IMR-90 (cell line): ENCODE results near the gene KDM1A. TPM values are rescaled to one million over a fixed set of nuclear protein-coding genes. Genes with fewer than 3 reads are reported as not detected.

Source experiments
- ATAC-seq: fragments of 200-7000 bp; cut with Tn5 transposase; 2 replicates; pipeline ENCODE4 v1.9.1; 2020; ENCODE audit warnings: low read depth, mild to moderate bottlenecking, moderate library complexity
- BruUV-seq: library from RNA; stranded (reverse); fragments of 400-500 nt; replicated peaks from 2 replicates; lab custom pipeline; 2021; lab: Mats Ljungman, UMichigan
- CTCF ChIA-PET: fragments of 300-600 bp; formaldehyde crosslinking; extraction: SDS; loops from one replicate; lab custom pipeline; 2021; ENCODE audit warnings: antibody characterized with exemption; lab: Yijun Ruan, JAX
- POLR2A ChIA-PET: fragments of 300-600 bp; sonication (Branson Sonifier 250); formaldehyde crosslinking; loops from one replicate; lab custom pipeline; 2022; ENCODE audit warnings: antibody characterized with exemption; ENCODE audit not compliant: unreplicated experiment; lab: Charles Lee
- DNase-seq: peaks from one replicate; pipeline ENCODE4 v3.0.0; 2013
- H2AFZ ChIP-seq: replicated peaks from 2 replicates; pipeline ENCODE3; 2013; ENCODE audit warnings: low read length, mild to moderate bottlenecking; ENCODE audit not compliant: poor library complexity
- H2AK5ac ChIP-seq: 2 replicates; pipeline ENCODE4 v1.6.1; 2013; ENCODE audit warnings: low read depth, low read length, inconsistent platforms
- H2AK9ac ChIP-seq: replicated peaks from 2 replicates; pipeline ENCODE3; 2013; ENCODE audit warnings: mild to moderate bottlenecking, low read depth, low read length, moderate library complexity; ENCODE audit not compliant: poor library complexity
- H2BK120ac ChIP-seq: 2 replicates; pipeline ENCODE4 v1.6.1; 2013; ENCODE audit warnings: low read depth, low read length, inconsistent platforms
- H2BK15ac ChIP-seq: 3 replicates; pipeline ENCODE4 v1.6.1; 2013; ENCODE audit warnings: low read depth, low read length, inconsistent platforms
- H2BK20ac ChIP-seq: 2 replicates; pipeline ENCODE4 v1.6.1; 2013; ENCODE audit warnings: low read depth, mild to moderate bottlenecking, inconsistent platforms, low read length, moderate library complexity
- H2BK5ac ChIP-seq: 2 replicates; pipeline ENCODE4 v1.6.1; 2013; ENCODE audit warnings: mild to moderate bottlenecking, low read depth, low read length, inconsistent platforms; ENCODE audit not compliant: poor library complexity, severe bottlenecking
- H3K14ac ChIP-seq: replicated peaks from 2 replicates; pipeline ENCODE4 v1.6.1; 2013; ENCODE audit warnings: low read depth, low read length, inconsistent platforms
- H3K18ac ChIP-seq: 2 replicates; pipeline ENCODE4 v1.6.1; 2013; ENCODE audit warnings: low read depth, low read length, control low read depth
- H3K23ac ChIP-seq: 2 replicates; pipeline ENCODE4 v1.6.1; 2013; ENCODE audit warnings: low read depth, low read length, inconsistent platforms
- H3K27ac ChIP-seq: 2 replicates; pipeline ENCODE4 v1.5.1; 2013; ENCODE audit warnings: mild to moderate bottlenecking, control low read depth, low read length; ENCODE audit not compliant: insufficient read depth
- H3K27me3 ChIP-seq: 2 replicates; pipeline ENCODE4 v1.6.1; 2013; ENCODE audit warnings: low read length; ENCODE audit not compliant: control insufficient read depth, insufficient read depth
- H3K36me3 ChIP-seq: 2 replicates; pipeline ENCODE4 v1.6.1; 2013; ENCODE audit warnings: low read length, mixed read lengths; ENCODE audit not compliant: control insufficient read depth, insufficient read depth
- H3K4ac ChIP-seq: 2 replicates; pipeline ENCODE4 v1.6.1; 2013; ENCODE audit warnings: low read depth, low read length, inconsistent platforms
- H3K4me1 ChIP-seq: 2 replicates; pipeline ENCODE4 v1.6.1; 2013; ENCODE audit warnings: low read length, mixed read lengths; ENCODE audit not compliant: control insufficient read depth, insufficient read depth
- H3K4me2 ChIP-seq: 2 replicates; pipeline ENCODE4 v1.6.1; 2013; ENCODE audit warnings: low read depth, mild to moderate bottlenecking, control low read depth, low read length, moderate library complexity
- H3K4me3 ChIP-seq: 2 replicates; pipeline ENCODE4 v1.5.1; 2013; ENCODE audit warnings: low read depth, mild to moderate bottlenecking, control low read depth, low read length, moderate library complexity; ENCODE audit not compliant: insufficient read depth
- H3K56ac ChIP-seq: 2 replicates; pipeline ENCODE4 v1.6.1; 2013; ENCODE audit warnings: low read length, inconsistent platforms; ENCODE audit not compliant: insufficient read depth; ENCODE audit errors: extremely low read depth
- H3K79me1 ChIP-seq, 2 experiments: 2 replicates each; pipeline ENCODE4 v1.6.1; 2013; ENCODE audit warnings: low read length in 2 of 2, inconsistent platforms in 1 of 2, low read depth in 1 of 2
- H3K9ac ChIP-seq: 2 replicates; pipeline ENCODE4 v1.6.1; 2013; ENCODE audit warnings: low read depth, low read length, control low read depth
- H3K9me1 ChIP-seq: 2 replicates; pipeline ENCODE4 v1.6.1; 2013; ENCODE audit warnings: low read length, inconsistent platforms; ENCODE audit not compliant: insufficient read depth
- H3K9me3 ChIP-seq: 2 replicates; pipeline ENCODE4 v1.6.1; 2013; ENCODE audit warnings: low read length; ENCODE audit not compliant: control insufficient read depth, insufficient read depth
- H4K20me1 ChIP-seq: 2 replicates; pipeline ENCODE4 v1.6.1; 2013; ENCODE audit warnings: low read length, inconsistent platforms; ENCODE audit not compliant: insufficient read depth
- H4K5ac ChIP-seq: 2 replicates; pipeline ENCODE4 v1.6.1; 2013; ENCODE audit warnings: mild to moderate bottlenecking, low read depth, low read length, control low read depth
- H4K8ac ChIP-seq, 2 experiments: 2 replicates each; pipeline ENCODE4 v1.6.1; 2013; ENCODE audit warnings: low read depth in 2 of 2, low read length in 2 of 2, control low read depth in 1 of 2, inconsistent platforms in 1 of 2
- H4K91ac ChIP-seq: 2 replicates; pipeline ENCODE4 v1.6.1; 2013; ENCODE audit warnings: low read depth, low read length, inconsistent platforms; ENCODE audit not compliant: insufficient read depth
- BHLHE40 ChIP-seq: fragments of 150-350 bp; IDR thresholded peaks from 2 replicates; pipeline ENCODE4 v1.6.1; 2016; ENCODE audit warnings: mild to moderate bottlenecking, low read depth, low read length
- CEBPB ChIP-seq: IDR thresholded peaks from 2 replicates; pipeline ENCODE4 v1.6.1; 2012; ENCODE audit warnings: low read depth, low read length, improper control_type of control experiment
- CHD1 ChIP-seq: IDR thresholded peaks from 2 replicates; pipeline ENCODE4 v1.6.1; 2012; ENCODE audit warnings: low read depth, low read length, improper control_type of control experiment
- CTCF ChIP-seq: conservative IDR thresholded peaks from 2 replicates; pipeline ENCODE4 v1.5.1; 2012; ENCODE audit warnings: mild to moderate bottlenecking, low read depth, low read length, improper control_type of control experiment
- FOS ChIP-seq: fragments of 150-350 bp; IDR thresholded peaks from 2 replicates; pipeline ENCODE4 v1.6.1; 2016; ENCODE audit warnings: low read depth, low read length
- MAFK ChIP-seq: IDR thresholded peaks from 2 replicates; pipeline ENCODE4 v1.6.1; 2012; ENCODE audit warnings: low read depth, low read length, improper control_type of control experiment
- MAZ ChIP-seq: IDR thresholded peaks from 2 replicates; pipeline ENCODE4 v1.6.1; 2012; ENCODE audit warnings: low read depth, mild to moderate bottlenecking, low read length, improper control_type of control experiment, moderate library complexity, borderline replicate concordance
- MXI1 ChIP-seq: IDR thresholded peaks from 2 replicates; pipeline ENCODE4 v1.6.1; 2012; ENCODE audit warnings: low read depth, mild to moderate bottlenecking, low read length, moderate library complexity, borderline replicate concordance
- NFE2L2 ChIP-seq: fragments of 150-350 bp; IDR thresholded peaks from 2 replicates; pipeline ENCODE4 v1.6.1; 2016; ENCODE audit warnings: low read depth, mild to moderate bottlenecking, low read length
- POLR2A ChIP-seq: IDR thresholded peaks from 2 replicates; pipeline ENCODE4 v1.6.1; 2012; ENCODE audit warnings: mild to moderate bottlenecking, low read depth, low read length
- RAD21 ChIP-seq: IDR thresholded peaks from 2 replicates; pipeline ENCODE4 v1.6.1; 2012; ENCODE audit warnings: low read length, improper control_type of control experiment
- RCOR1 ChIP-seq: IDR thresholded peaks from 2 replicates; pipeline ENCODE4 v1.6.1; 2012; ENCODE audit warnings: mild to moderate bottlenecking, low read length, improper control_type of control experiment; ENCODE audit not compliant: insufficient replicate concordance
- RFX5 ChIP-seq: IDR thresholded peaks from 2 replicates; pipeline ENCODE4 v1.8.0; 2012; ENCODE audit warnings: low read depth, mild to moderate bottlenecking, low read length, moderate library complexity
- SMC3 ChIP-seq: fragments of 150-350 bp; IDR thresholded peaks from 2 replicates; pipeline ENCODE4 v1.6.1; 2016; ENCODE audit warnings: low read depth, mild to moderate bottlenecking, antibody characterized with exemption, low read length, moderate library complexity
- WGBS, 2 experiments: methylation state at CpG; one replicate each; pipeline versions ENCODE4 v1.1.5 to v1.1.7; 2013; ENCODE audit warnings: missing lambda C conversion rate in 2 of 2; ENCODE audit not compliant: insufficient read length in 1 of 2; ENCODE audit errors: extremely low coverage in 2 of 2; 5-methylcytosine and 5-hydroxymethylcytosine counted together
- dilution Hi-C: fragments of 300-500 bp; cut with HindIII; formaldehyde crosslinking; loops from one replicate; pipeline ENCODE4 v1.14.3; 2018; ENCODE audit warnings: low sequenced_read_pairs; ENCODE audit not compliant: unreplicated experiment
- in situ Hi-C: fragments of 300-500 bp; cut with MboI; formaldehyde crosslinking; loops from 3 replicates; pipeline ENCODE4 v1.14.3; 2019; ENCODE audit warnings: low sequenced_read_pairs, inconsistent platforms, mixed read lengths
- intact Hi-C: fragments of 100-400 bp; cut with micrococcal nuclease; formaldehyde crosslinking; loops from 2 replicates; pipeline ENCODE4 v1.10.0; 2022
- polyA plus RNA-seq, 3 experiments: library from polyadenylated mRNA; depleted of rRNA; stranded (reverse); fragments of >200 nt; gene quantifications; 2 replicates each; pipeline ENCODE4 v1.2.3, GENCODE V29; 2012; ENCODE audit warnings: low replicate concordance in 1 of 3
- total RNA-seq: library from RNA; depleted of rRNA; stranded (reverse); fragments of >200 nt; gene quantifications from 2 replicates; pipeline ENCODE4 v1.2.3, GENCODE V29; 2012
- TF ChIP-seq, protein P1 (sequence below): fragments of 150-350 bp; IDR thresholded peaks from 2 replicates; pipeline ENCODE4 v1.6.1; 2016; ENCODE audit warnings: low read depth, mild to moderate bottlenecking, low read length, moderate library complexity, borderline replicate concordance
- TF ChIP-seq, protein P2 (sequence below): fragments of 150-350 bp; IDR thresholded peaks from 2 replicates; pipeline ENCODE4 v1.6.1; 2017; ENCODE audit warnings: mild to moderate bottlenecking, antibody characterized with exemption, low read length, low read depth

KDM1A gene
- total and polyA plus RNA-seq, 2 of the 4 experiments (the other 2 are of a cell fraction) = 58.7 to 104 TPM

GRCh38 chr1:23023174-23023845, 4.0 kb downstream of the KDM1A start:
- H2BK15ac ChIP-seq = no peak overlapping the region
- no peak overlapping the region for H3K18ac ChIP-seq
- no peak overlapping the region for H3K4ac ChIP-seq
- in situ Hi-C loops = no loop called here
- H4K5ac ChIP-seq = no peak overlapping the region
- WGBS, 2 experiments = no CpG with 5 or more reads among the region's 5 CpGs
- no peak overlapping the region for H2BK5ac ChIP-seq
- H3K9ac ChIP-seq = no peak overlapping the region
- no peaks in the 10 kb centered on the region for H3K36me3 ChIP-seq
- ATAC-seq (no peak), DNase-seq (no peak)
- dilution Hi-C loops = no loop called here
- H2AK9ac ChIP-seq = no peak overlapping the region
- H2AFZ ChIP-seq = no peak overlapping the region
- no peak overlapping the region for H3K14ac ChIP-seq
- no peak overlapping the region for H4K91ac ChIP-seq
- H3K9me1 ChIP-seq = peaks cover 7% of the 10 kb centered on the region; the same call in 1 of the 2 replicates
- H3K79me1 ChIP-seq = peaks cover 0 to 67% of the 10 kb centered on the region in 2 experiments; a peak in 2 of 4 replicates
- H3K23ac ChIP-seq = no peak overlapping the region
- no peak overlapping the region for H3K4me2 ChIP-seq
- H2AK5ac ChIP-seq = no peak overlapping the region
- no peaks in the 10 kb centered on the region for H3K27me3 ChIP-seq
- no peak overlapping the region for H3K56ac ChIP-seq
- ChIA-PET POLR2A (no interaction called here), CTCF (interaction anchor here (0.5 kb wide), 1 partner anchor 33 kb away, joined by 3 read pairs; no protein-coding TSS in a partner anchor)
- TF ChIP-seq MAFK (no peak), CHD1 (no peak), NFE2L2 (no peak), FOS (no peak), CEBPB (no peak), RAD21 (no peak), POLR2A (no peak), SMC3 (no peak), RCOR1 (no peak), BHLHE40 (no peak), MAZ (no peak), CTCF (no peak), MXI1 (no peak), RFX5 (no peak)
- TF ChIP-seq, protein P1, sequence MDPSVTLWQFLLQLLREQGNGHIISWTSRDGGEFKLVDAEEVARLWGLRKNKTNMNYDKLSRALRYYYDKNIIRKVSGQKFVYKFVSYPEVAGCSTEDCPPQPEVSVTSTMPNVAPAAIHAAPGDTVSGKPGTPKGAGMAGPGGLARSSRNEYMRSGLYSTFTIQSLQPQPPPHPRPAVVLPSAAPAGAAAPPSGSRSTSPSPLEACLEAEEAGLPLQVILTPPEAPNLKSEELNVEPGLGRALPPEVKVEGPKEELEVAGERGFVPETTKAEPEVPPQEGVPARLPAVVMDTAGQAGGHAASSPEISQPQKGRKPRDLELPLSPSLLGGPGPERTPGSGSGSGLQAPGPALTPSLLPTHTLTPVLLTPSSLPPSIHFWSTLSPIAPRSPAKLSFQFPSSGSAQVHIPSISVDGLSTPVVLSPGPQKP = no peak
- TF ChIP-seq, protein P2, sequence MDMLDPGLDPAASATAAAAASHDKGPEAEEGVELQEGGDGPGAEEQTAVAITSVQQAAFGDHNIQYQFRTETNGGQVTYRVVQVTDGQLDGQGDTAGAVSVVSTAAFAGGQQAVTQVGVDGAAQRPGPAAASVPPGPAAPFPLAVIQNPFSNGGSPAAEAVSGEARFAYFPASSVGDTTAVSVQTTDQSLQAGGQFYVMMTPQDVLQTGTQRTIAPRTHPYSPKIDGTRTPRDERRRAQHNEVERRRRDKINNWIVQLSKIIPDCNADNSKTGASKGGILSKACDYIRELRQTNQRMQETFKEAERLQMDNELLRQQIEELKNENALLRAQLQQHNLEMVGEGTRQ = no peak
- no peak overlapping the region for H2BK120ac ChIP-seq
- no peak overlapping the region for H3K4me3 ChIP-seq
- H3K27ac ChIP-seq = no peak overlapping the region
- no TSS peak for BruUV-seq
- no peak overlapping the region for H4K8ac ChIP-seq
- peaks cover 2% of the 10 kb centered on the region for H3K4me1 ChIP-seq
- no peaks in the 10 kb centered on the region for H3K9me3 ChIP-seq
- intact Hi-C loops = no loop called here
- H4K20me1 ChIP-seq = peaks cover 69% of the 10 kb centered on the region
- no peak overlapping the region for H2BK20ac ChIP-seq
